ENCODE results near the gene RASA2. TPM values are rescaled to one million over a fixed set of nuclear protein-coding genes. Genes with fewer than 3 reads are reported as not detected.

RASA2 gene
- total and polyA plus RNA-seq, 2 of the 8 experiments (the other 6 are each of a cell fraction or from before 2014, with no cell fraction given): 3.5 to 15.9 TPM

DNA sequence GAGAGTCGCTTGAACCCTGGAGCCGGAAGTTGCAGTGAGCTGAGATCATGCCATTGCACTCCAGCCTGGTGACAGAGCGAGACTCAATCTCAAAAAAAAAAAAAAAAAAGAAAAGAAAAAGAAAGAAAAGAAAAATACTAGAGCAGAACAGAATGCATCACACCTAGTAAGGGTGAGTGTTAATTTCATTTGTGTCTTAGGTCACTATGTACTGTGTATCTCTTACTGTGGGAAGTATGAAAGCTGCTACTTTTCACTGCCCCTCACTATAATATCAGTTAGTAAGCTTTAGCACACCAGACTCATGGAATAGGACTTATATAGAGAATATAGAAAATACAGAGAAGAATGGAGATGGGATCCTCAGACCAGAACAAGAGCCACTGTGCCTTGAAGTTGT, 45.9 kb upstream of the RASA2 start:
- Histone ChIP-seq H2BK15ac (ENCODE audit: low read length) (no peak overlapping the region), H3K79me1 (ENCODE audit: low read depth, low read length) (no peaks in the 10 kb centered on the region), H2BK5ac (ENCODE audit: low read depth, low read length) (no peak overlapping the region), H4K5ac (ENCODE audit: insufficient read length, low read depth, low read length) (peak overlapping the region; percentile 62), H3K9ac (replicated peaks in 1 of 4; ENCODE audit: extremely low read depth in 1 of 4, low read depth in 3 of 4, low read length in 3 of 4) (no peak overlapping the region), H2BK12ac (ENCODE audit: low read depth, low read length) (no peak overlapping the region), H3K27me3 (replicated peaks in 1 of 4; ENCODE audit: control insufficient read depth in 3 of 4, extremely low read depth in 1 of 4, insufficient read depth in 3 of 4, low read length in 3 of 4) (no peaks in the 10 kb centered on the region), H4K8ac (ENCODE audit: extremely low read depth, insufficient read depth, low read length) (no peak overlapping the region), H3K4me2 (ENCODE audit: insufficient read depth in 1 of 2, low read depth in 2 of 2, low read length in 2 of 2) (no peak overlapping the region), H3K14ac (ENCODE audit: insufficient read length) (no peak overlapping the region), H3K79me2 (ENCODE audit: control insufficient read depth in 1 of 2, insufficient read depth in 2 of 2, low read length in 2 of 2) (no peaks in the 10 kb centered on the region), H3K18ac (ENCODE audit: extremely low read depth, low read length) (no peak overlapping the region), H4K20me1 (replicated peaks in 1 of 2; ENCODE audit: control insufficient read depth in 1 of 2, insufficient read depth in 2 of 2, low read length in 2 of 2) (no peaks in the 10 kb centered on the region), H3K23me2 (ENCODE audit: low read depth, low read length) (no peaks in the 10 kb centered on the region), H2AK5ac (ENCODE audit: low read depth, low read length) (no peak overlapping the region), H3K23ac (ENCODE audit: insufficient read length) (no peak overlapping the region), H2BK20ac (ENCODE audit: low read length) (no peak overlapping the region), H3K9me3 (ENCODE audit: insufficient read depth in 2 of 2, low read depth in 1 of 2, low read length in 1 of 2) (no peaks in the 10 kb centered on the region), H3K27ac (ENCODE audit: low read depth, low read length) (no peak overlapping the region), H3K36me3 (ENCODE audit: control insufficient read depth in 2 of 4, insufficient read depth in 4 of 4, low read length in 3 of 4) (no peaks in the 10 kb centered on the region; a peak in 2 of 8 replicates), H3K4me3 (ENCODE audit: extremely low read depth in 1 of 4, insufficient read depth in 2 of 4, low read depth in 3 of 4, low read length in 4 of 4) (no peak overlapping the region), H4K91ac (replicated peaks; ENCODE audit: insufficient read length, low read length) (no peak overlapping the region), H2AFZ (ENCODE audit: low read length) (peak overlapping the region; percentile 94; the same call in 1 of the 2 replicates), H3K4me1 (replicated peaks in 1 of 4; ENCODE audit: control insufficient read depth in 3 of 4, insufficient read depth in 4 of 4, low read length in 3 of 4) (no peaks in the 10 kb centered on the region), H3K4ac (replicated peaks; ENCODE audit: insufficient read length, low read depth, low read length) (no peak overlapping the region), H2BK120ac (replicated peaks; ENCODE audit: low read depth, low read length) (no peak overlapping the region), H3K56ac (replicated peaks; ENCODE audit: insufficient read length, low read depth, low read length) (no peak overlapping the region)
- POLR2A ChIA-PET (ENCODE audit: partially characterized antibody): interaction anchor here (1.2 to 1.6 kb wide), 2 partner anchors 57 to 70 kb away, joined by 3 read pairs; no protein-coding TSS in a partner anchor
- FAIRE-seq: no peak
- no peak for DNase-seq (ENCODE audit: low read depth in 1 of 2, low spot score in 2 of 2)
- WGBS, 2 experiments (ENCODE audit: extremely low coverage in 1 of 2, insufficient coverage in 1 of 2, insufficient read length in 1 of 2, insufficient replicate concordance in 2 of 2, low coverage in 1 of 2, low lambda C conversion rate in 2 of 2, missing lambda C conversion rate in 1 of 2): 94% methylated on average over 3 of the region's 3 CpGs; no CpG with 5 or more reads in 1 of the 2 experiments
- CTCF ChIA-PET (ENCODE audit: partially characterized antibody): interaction anchor here (0.6 to 10.3 kb wide), 33 partner anchors 9 to 170 kb away, joined by 3 to 205 read pairs (median 7); no protein-coding TSS in a partner anchor
- TF ChIP-seq SIRT6 (IDR thresholded peaks at IDR 0.05; ENCODE audit: low read length): no peak
- no peak for TF ChIP-seq PHF8 (conservative IDR thresholded peaks at IDR 0.05; ENCODE audit: low read depth, low read length)
- no peak for TF ChIP-seq CBX5 (IDR thresholded peaks at IDR 0.05; ENCODE audit: low read depth, low read length)
- no peak for TF ChIP-seq RFX5 (IDR thresholded peaks at IDR 0.05; ENCODE audit: borderline replicate concordance, low read depth, low read length)
- no peak for TF ChIP-seq TCF12 (IDR thresholded peaks at IDR 0.05; ENCODE audit: low read depth, low read length)
- no peak for TF ChIP-seq ASH2L (IDR thresholded peaks at IDR 0.05; ENCODE audit: low read length)
- TF ChIP-seq SP4 (IDR thresholded peaks at IDR 0.05; ENCODE audit: low read length): no peak
- TF ChIP-seq TEAD4 (IDR thresholded peaks at IDR 0.05; ENCODE audit: low read depth, low read length): no peak
- TF ChIP-seq BRCA1 (IDR thresholded peaks at IDR 0.05; ENCODE audit: low read depth, low read length): no peak

Measured in H1 (cell line).